GM18520 (cell line): Measurements from ENCODE around the gene FOXF1.

Source experiments
- ATAC-seq: cut with Tn5 transposase; IDR thresholded peaks from one replicate; pipeline ENCODE4 v1.9.1; 2021; ENCODE audit not compliant: unreplicated experiment

FOXF1 gene

DNA sequence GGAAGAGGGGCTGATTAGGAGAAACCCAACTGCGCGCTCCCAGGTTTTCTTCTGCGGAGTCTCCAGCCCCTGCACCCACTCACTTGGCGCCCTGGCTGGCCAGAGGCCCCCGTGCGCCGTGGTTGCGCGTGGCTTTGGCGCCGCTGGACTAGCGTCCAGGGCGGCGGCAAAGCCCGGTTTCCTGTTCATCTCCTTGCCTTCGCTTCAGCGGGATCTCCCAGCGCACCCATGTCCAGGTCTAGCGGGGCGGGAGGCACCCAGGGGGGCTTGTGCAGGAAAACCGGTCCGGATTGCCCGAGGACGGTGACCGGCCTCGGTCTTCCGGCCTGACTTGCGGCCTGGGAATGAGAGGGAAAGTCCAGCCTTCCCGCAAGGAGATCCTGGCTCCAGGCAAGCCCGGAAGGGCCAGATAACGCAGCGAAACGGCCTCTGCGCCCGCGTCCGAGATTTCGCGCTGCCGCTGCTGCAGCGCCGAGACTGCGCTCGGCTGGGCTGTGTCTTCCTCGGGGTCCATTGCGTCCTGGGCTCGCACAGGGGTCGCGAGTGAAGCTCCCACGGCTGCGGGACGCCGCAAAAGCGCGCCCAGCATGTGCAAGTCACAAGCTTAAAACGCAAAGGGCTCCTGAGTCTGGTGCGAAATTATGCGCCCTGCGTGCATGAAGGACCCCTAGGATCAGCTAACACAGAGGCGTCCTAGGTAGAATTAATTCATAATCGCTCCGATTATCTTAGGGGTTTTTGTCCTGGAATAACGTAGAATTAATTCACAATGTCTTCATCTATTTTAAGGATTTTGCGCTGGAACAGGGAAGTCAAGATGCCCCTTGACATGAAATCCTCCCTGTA, 5.7 kb downstream of the FOXF1 start:
- no peak for ATAC-seq

- no peak for ATAC-seq
Observed at GRCh38 chr16:86516623-86517003, 6.3 kb downstream of the FOXF1 start.

DNA sequence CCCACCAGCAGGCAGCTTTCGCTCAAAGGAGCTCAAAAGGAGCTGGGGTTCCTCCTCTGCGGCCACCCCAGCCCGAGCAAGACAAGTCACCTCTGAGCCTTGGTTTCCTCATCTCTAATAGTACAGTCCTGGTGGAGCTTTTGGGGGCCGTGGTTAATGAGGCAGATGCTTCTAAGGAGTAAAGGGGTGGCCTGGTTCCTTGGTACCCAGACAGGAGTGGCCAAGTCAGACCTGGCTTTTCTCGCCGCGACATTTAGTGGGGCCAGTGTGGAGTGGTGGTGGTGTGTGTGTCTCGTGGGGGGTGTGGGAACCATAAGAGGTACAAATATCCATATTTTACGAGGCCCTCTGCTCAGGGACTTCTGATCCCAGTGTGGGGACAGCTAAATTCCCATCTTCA, 6.7 kb downstream of the FOXF1 start:
- ATAC-seq = no peak

DNA sequence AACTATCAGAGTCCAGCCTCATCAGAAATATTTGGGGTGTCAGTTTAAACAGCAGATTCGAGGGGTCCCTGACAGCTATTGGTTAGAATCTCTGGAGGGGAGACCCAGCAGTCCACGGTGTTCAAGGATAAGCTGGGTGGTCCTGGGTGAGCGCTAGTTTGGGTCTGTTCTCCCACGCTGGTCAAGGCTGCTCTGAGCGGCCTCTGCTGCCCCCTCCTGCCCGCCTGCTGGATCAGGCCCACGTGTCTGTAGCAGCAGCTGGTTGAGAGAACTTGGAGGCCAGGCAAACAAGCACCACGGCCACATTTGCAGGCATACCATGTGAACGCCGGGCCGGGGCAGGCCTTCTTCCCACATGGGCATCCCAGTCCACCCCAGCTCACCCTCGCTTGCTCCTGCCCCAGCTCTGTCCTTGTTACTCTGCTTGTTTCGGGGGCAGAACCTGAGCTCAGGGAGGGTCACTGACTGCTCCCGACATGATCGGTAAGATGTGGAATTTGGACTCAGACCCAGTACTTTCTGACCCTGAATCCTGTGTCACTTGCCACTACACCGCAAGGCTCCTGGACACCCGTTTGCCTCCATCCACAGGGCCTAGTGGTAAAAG, 7.4 kb downstream of the FOXF1 start:
- no peak for ATAC-seq

- ATAC-seq = no peak
Observed at GRCh38 chr16:86519007-86519648, 8.8 kb downstream of the FOXF1 start.

GRCh38 chr16:86519649-86520316, 9.5 kb downstream of the FOXF1 start:
- no peak for ATAC-seq

DNA sequence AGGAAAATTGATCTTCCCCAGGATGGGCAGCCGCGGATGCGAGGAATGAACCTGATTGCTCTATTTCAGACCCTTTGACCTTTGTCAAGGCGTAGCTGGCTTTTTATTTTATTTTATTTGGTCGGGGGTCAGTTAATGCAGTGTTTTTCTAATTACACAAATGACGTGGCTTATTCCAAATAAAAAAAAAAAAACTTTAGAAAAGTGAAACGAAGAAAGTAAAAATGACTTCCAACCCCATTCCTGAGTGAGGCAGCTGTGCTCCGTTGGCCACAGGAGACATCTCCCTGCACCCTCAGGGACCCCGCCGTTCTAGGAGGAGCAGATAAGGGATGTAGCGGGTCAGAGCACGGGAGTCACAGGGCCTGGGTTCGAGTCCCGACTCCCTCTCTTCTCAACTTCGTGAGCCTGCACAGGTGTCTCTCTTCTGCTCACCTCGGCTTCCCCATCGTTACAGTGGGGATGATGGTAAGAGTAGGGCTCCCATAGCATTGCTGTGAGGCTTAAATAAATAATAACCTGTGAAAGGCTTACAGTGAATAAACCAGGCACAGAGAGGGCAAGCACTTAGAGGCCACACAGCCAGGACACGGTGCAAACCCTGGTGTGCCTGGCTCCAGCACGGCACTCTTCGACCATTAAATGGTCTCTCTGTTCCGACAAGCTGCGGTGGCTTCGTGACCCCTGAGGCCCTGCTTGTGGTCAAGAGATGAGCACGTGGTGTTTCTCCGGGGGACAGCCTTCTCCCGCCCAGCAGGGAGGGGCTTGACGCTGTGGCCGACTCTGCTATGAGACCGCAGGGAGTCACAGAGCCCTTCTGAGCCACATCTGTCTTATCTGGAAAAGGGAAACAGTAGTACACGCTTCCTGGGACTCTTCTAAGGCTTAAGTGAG, 10.2 kb downstream of the FOXF1 start:
- no peak for ATAC-seq

- ATAC-seq = no peak
Observed at GRCh38 chr16:86521236-86522197, 11.2 kb downstream of the FOXF1 start.

- ATAC-seq = no peak
Observed at GRCh38 chr16:86522634-86523033, 12.3 kb downstream of the FOXF1 start.

DNA sequence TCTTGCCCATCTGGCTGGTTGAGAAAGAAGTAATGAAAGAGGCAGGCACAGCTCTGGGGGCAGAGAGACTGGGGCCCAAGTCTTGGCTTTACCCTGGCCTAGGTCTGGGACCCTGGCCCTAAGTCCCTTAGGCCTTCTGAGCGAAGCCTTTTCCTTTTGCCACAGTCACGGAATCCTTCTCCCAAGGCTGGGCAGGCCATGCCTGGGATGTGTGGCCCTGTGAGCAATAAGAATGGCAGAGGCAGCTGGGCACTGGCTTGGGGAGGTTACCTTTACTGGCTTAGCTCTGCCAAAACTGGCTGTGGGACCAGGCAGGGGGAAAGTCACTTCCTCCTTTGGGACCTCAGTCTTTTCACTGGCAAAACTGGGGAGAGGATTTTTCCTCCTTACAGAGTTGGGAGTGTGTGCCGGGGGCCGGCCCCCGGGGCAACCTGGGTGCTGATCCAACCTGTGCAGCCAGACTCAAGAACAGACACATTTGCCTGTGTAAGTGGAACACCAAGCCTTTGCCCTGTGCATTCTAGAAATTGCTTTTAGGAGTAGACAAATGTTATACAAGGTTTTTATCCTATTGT, 12.9 kb downstream of the FOXF1 start:
- no peak for ATAC-seq

GRCh38 chr16:86524029-86524428, 13.7 kb downstream of the FOXF1 start:
- ATAC-seq = no peak

DNA sequence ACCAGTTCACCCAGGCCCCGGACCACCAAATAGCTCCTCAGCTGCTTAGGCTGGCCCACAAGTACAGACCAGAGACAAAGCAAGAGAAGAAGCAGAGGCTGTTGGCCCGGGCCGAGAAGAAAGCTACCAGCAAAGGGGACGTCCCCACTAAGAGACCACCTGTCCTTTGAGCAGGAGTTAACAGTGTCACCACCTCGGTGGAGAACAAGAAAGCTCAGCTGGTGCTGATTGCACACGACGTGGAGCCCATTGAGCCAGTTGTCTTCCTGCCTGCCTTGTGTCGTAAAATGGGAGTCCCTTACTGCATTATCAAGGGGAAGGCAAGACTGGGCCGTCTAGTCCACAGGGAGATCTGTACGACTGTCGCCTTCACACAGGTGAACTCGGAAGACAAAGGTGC, 15.4 kb downstream of the FOXF1 start:
- ATAC-seq = no peak

DNA sequence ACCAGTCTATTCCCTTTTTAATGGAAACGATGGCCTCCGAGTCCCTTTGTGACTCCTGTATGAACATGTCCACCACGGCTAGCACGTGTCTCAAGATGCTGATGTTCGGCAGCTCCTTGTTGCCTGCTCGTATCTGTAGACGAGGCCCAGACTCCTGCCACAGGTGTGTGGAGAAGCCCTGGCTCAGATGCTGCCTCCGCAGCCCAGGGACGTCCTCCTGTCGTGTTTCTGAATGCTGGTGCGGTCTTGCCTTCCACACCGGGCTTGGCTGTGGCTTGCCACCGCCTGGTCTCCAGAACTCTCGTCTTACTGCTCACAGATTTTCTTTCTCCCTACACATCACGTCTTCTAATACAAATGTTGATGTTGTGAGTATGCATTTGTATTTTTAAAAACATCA, 17.0 kb downstream of the FOXF1 start:
- no peak for ATAC-seq

DNA sequence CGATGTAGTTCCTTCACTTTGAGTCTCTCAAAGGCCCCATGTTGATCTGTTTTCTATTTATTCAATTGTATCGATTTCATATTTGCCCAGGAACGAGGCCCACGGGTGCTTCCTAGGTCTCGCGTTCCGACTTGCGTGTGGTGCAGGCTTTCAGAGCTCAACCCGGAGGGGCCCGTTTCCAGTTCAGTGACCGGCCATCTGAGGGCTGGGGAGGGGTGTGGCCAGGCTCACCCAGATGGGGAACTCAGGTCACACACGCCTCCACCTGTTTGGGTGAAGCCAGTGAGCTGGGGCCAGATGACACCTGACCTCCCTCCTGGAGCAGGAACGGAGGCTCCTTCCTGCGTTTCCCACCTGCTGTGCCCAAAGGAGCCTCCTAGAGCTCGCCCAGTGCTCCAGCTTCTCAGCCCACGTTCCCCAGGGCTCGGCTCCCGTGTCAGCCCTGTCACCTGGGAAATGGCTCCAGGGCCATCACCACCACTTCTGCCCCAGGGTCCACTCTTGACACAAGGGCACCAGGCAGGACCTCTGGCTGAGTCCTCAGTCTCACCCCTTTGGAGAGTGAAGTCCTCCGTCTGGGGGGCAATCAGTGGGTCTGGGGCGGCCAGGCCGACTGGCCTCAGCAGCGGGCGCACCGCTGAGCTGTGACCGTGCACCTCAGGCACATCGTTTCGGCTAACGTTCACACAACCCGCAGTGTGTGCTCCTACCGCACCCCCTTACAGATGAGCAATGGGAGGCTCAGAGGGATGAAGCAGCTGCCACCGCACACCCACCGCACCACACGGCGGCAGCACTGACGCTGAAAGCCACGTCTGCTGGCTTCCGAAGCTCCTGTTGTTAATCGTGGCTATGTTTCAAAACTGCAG, 18.0 kb downstream of the FOXF1 start:
- ATAC-seq = no peak

DNA sequence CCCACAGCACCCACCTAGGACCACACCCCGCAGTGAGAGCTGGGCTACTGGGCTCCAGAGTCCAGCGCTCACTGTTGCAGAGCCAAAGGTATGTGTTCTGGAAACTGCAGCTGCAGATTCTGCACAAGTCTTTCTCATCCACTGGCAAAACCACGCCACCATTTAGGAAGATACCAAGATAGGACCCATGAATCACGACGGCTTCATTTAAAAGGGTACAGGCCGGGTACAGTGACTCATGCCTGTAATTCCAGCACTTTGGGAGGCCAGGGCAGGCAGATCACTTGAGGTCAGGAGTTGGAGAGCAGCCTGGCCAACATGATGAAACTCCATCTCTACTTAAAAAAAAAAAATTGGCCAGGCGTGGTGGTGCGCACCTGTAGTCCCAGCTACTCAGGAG, 18.8 kb downstream of the FOXF1 start:
- ATAC-seq = no peak

- ATAC-seq = no peak
Observed at GRCh38 chr16:86530251-86531190, 20.2 kb downstream of the FOXF1 start.

DNA sequence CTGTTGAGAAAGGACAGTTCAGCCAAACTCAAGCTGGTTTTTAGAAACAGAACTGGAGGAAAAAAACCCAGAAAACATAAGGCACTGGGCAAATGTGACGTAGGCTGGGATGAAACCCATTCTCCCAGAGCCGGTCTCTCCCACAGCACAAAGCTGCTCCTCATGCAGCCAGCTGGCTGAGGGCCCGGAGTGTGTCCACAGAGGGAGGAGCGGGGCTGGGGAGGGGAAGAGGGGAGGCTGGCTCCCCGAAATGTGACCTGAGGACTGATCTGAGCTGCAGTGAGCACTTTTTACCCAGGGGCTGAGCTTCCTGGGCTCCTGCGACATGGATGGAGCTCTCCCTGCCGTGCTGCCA, 20.8 kb downstream of the FOXF1 start:
- ATAC-seq = no peak
